Measurements from ENCODE around the gene CDH2.

The CDH2 gene

GRCh38 chr18:27903906-27904305 is 273.0 kb downstream of the CDH2 start:
- TF ChIP-seq CTCF (IDR thresholded peaks at IDR 0.05; ENCODE audit: low read depth, low read length): no peak
- no peak for DNase-seq (ENCODE audit: extremely low read depth, low read depth)

GRCh38 chr18:27901424-27902226 is 275.3 kb downstream of the CDH2 start:
- no peak for DNase-seq (ENCODE audit: extremely low read depth, low read depth)
- TF ChIP-seq CTCF (IDR thresholded peaks at IDR 0.05; ENCODE audit: low read depth, low read length): no peak
